HL-60/S4 treated with phorbol 12-myristate 13-acetate at 8.2 ng/mL for 4 days and 3 days (cell line): ENCODE results near the gene USP5.

Experiments
- in situ Hi-C: fragments of 300-500 bp; cut with MboI; formaldehyde crosslinking; loops from 2 replicates; pipeline ENCODE4 v1.15.0; 2022; ENCODE audit warnings: low sequenced_read_pairs

Gene USP5

GRCh38 chr12:6839482-6840201 lies 12.3 kb upstream of the USP5 start:
- in situ Hi-C loops, result no loop called here

- in situ Hi-C loops, result no loop called here
Observed at GRCh38 chr12:6840330-6840729, 11.6 kb upstream of the USP5 start.

GRCh38 chr12:6840761-6841515 lies 11.0 kb upstream of the USP5 start, which contains the start of gene GNB3:
Gene GNB3, plus strand, starts transcription at chr12:6840925. Its CDS starts 363 bp downstream, at chr12:6841288.
- in situ Hi-C loops, result no loop called here

- in situ Hi-C loops, result no loop called here
Observed at GRCh38 chr12:6842075-6842474, 9.9 kb upstream of the USP5 start.

- in situ Hi-C loops, result no loop called here
Observed at GRCh38 chr12:6843118-6843902, 8.6 kb upstream of the USP5 start.

GRCh38 chr12:6845395-6845794 lies 6.6 kb upstream of the USP5 start:
- in situ Hi-C loops, result no loop called here

GRCh38 chr12:6846316-6846869 lies 5.6 kb upstream of the USP5 start:
- in situ Hi-C loops, result no loop called here

- in situ Hi-C loops, result no loop called here
Observed at GRCh38 chr12:6847676-6848075, 4.3 kb upstream of the USP5 start.

GRCh38 chr12:6849427-6849826 lies 2.5 kb upstream of the USP5 start:
- in situ Hi-C loops, result no loop called here

GRCh38 chr12:6849976-6850560 lies 1.9 kb upstream of the USP5 start:
- in situ Hi-C loops, result no loop called here

GRCh38 chr12:6850796-6851152 lies 1.2 kb upstream of the USP5 start:
- in situ Hi-C loops, result no loop called here

- in situ Hi-C loops, result no loop called here
Observed at GRCh38 chr12:6851153-6851920, 613 bp upstream of the USP5 start, which contains the start of gene CDCA3. Gene CDCA3, minus strand, starts transcription at chr12:6851286. Its CDS starts 334 bp downstream, at chr12:6850952.

GRCh38 chr12:6852651-6853354 lies 853 bp downstream of the USP5 start:
- in situ Hi-C loops, result no loop called here

- in situ Hi-C loops, result no loop called here
Observed at GRCh38 chr12:6853626-6854025, 1.7 kb downstream of the USP5 start.

- in situ Hi-C loops, result no loop called here
Observed at GRCh38 chr12:6854036-6854435, 2.1 kb downstream of the USP5 start.

GRCh38 chr12:6855322-6855721 lies 3.4 kb downstream of the USP5 start:
- in situ Hi-C loops, result no loop called here

GRCh38 chr12:6858799-6859198 lies 6.8 kb downstream of the USP5 start:
- in situ Hi-C loops, result no loop called here

- in situ Hi-C loops, result no loop called here
Observed at GRCh38 chr12:6860116-6860515, 8.2 kb downstream of the USP5 start.

- in situ Hi-C loops, result no loop called here
Observed at GRCh38 chr12:6860942-6861341, 9.0 kb downstream of the USP5 start.
